ENCODE measurements around the gene PPA2. TPM values are rescaled to one million over a fixed set of nuclear protein-coding genes. Genes with fewer than 3 reads are reported as not detected.

Gene PPA2
- total RNA-seq, 1 experiment from 2014 or later = 98.5 TPM

GRCh38 chr4:105374071-105374470 lies 99.8 kb downstream of the PPA2 start:
- CTCF ChIA-PET = no interaction called here
- POLR2A ChIA-PET = no interaction called here
- TF ChIP-seq POLR2A (IDR thresholded peaks at IDR 0.05; ENCODE audit: borderline replicate concordance, extremely low read depth, insufficient read depth, insufficient read length) = no peak
- TF ChIP-seq POLR2AphosphoS5 (IDR thresholded peaks at IDR 0.05; ENCODE audit: low read depth, low read length) = no peak
- TF ChIP-seq TCF7L2 (IDR thresholded peaks at IDR 0.05; ENCODE audit: borderline replicate concordance, extremely low read depth, insufficient read depth, insufficient read length) = no peak
- no peak for TF ChIP-seq CEBPB (IDR thresholded peaks at IDR 0.05; ENCODE audit: low read depth)
- no peak for TF ChIP-seq JUND (IDR thresholded peaks at IDR 0.05)
- no peak for TF ChIP-seq MAX (IDR thresholded peaks at IDR 0.05)
- Histone ChIP-seq H3K9me2 (ENCODE audit: insufficient read depth) (no peaks in the 10 kb centered on the region), H3K9ac (ENCODE audit: low read length) (no peak overlapping the region), H3K4me2 (ENCODE audit: low read length) (no peak overlapping the region), H3K9me3 (ENCODE audit: control insufficient read depth in 1 of 2, insufficient read depth in 1 of 2, low read depth in 1 of 2, low read length in 2 of 2) (no peaks in the 10 kb centered on the region), H3K36me3 (ENCODE audit: control insufficient read depth in 1 of 2, insufficient read depth in 2 of 2, low read length in 2 of 2) (no peaks in the 10 kb centered on the region), H3K4me1 (ENCODE audit: control insufficient read depth in 1 of 2, insufficient read depth in 2 of 2, low read length in 2 of 2) (no peaks in the 10 kb centered on the region), H3K27ac (ENCODE audit: low read depth, low read length) (no peak overlapping the region), H3K79me2 (ENCODE audit: insufficient read depth, low read length) (no peaks in the 10 kb centered on the region), H3K27me3 (ENCODE audit: insufficient read depth, low read length) (no peaks in the 10 kb centered on the region), H3K4me3 (replicated peaks in 1 of 2; ENCODE audit: low read depth in 1 of 2, low read length in 2 of 2) (no peak overlapping the region), H4K20me1 (ENCODE audit: insufficient read depth) (no peaks in the 10 kb centered on the region; the same call in 1 of the 2 replicates), H2AFZ (ENCODE audit: low read depth, low read length, poor library complexity, severe bottlenecking) (no peak overlapping the region)
- DNase-seq (ENCODE audit: low read depth, low spot score) (no peak), ATAC-seq (no peak)
- RAD21 ChIA-PET (ENCODE audit: low non-redundant PET in 1 of 2, low total read pairs in 2 of 2, uncharacterized antibody in 2 of 2, unreplicated experiment in 2 of 2) = no interaction called here
- BruUV-seq (replicated peaks) = no TSS peak
- intact Hi-C loops (cut with micrococcal nuclease) = no loop called here

- RAD21 ChIA-PET (ENCODE audit: low non-redundant PET in 1 of 2, low total read pairs in 2 of 2, uncharacterized antibody in 2 of 2, unreplicated experiment in 2 of 2) = no interaction called here
- POLR2A ChIA-PET = no interaction called here
- no peak overlapping the region for H3K4me3 ChIP-seq (replicated peaks in 1 of 2; ENCODE audit: low read depth in 1 of 2, low read length in 2 of 2)
- H3K27ac ChIP-seq (ENCODE audit: low read depth, low read length) = no peak overlapping the region
- no peaks in the 10 kb centered on the region for H3K9me2 ChIP-seq (ENCODE audit: insufficient read depth)
- no peak overlapping the region for H3K9ac ChIP-seq (ENCODE audit: low read length)
- BruUV-seq (replicated peaks) = no TSS peak
- H3K4me2 ChIP-seq (ENCODE audit: low read length) = no peak overlapping the region
- no peaks in the 10 kb centered on the region for H3K27me3 ChIP-seq (ENCODE audit: insufficient read depth, low read length)
- intact Hi-C loops (cut with micrococcal nuclease) = no loop called here
- ATAC-seq = no peak
- no peaks in the 10 kb centered on the region for H3K9me3 ChIP-seq (ENCODE audit: control insufficient read depth in 1 of 2, insufficient read depth in 1 of 2, low read depth in 1 of 2, low read length in 2 of 2)
- CTCF ChIA-PET = no interaction called here
- no peak for TF ChIP-seq ELF1 (IDR thresholded peaks at IDR 0.05; ENCODE audit: borderline replicate concordance, low read depth)
- no peak for TF ChIP-seq CEBPB (IDR thresholded peaks at IDR 0.05; ENCODE audit: low read depth)
- TF ChIP-seq CTCF (IDR thresholded peaks at IDR 0.05 in 2 of 3, conservative IDR thresholded peaks at IDR 0.05 in 1 of 3; ENCODE audit: borderline replicate concordance in 1 of 3, insufficient read depth in 1 of 3, low read depth in 2 of 3, low read length in 2 of 3) = no peak
- no peak for TF ChIP-seq FOSL1 (IDR thresholded peaks at IDR 0.05; ENCODE audit: low read depth)
- no peak for TF ChIP-seq ZBTB33 (IDR thresholded peaks at IDR 0.05; ENCODE audit: extremely low read depth, insufficient replicate concordance, low read length)
- no peak for TF ChIP-seq SIN3A (IDR thresholded peaks at IDR 0.05; ENCODE audit: low read depth)
- TF ChIP-seq ZFX (IDR thresholded peaks at IDR 0.05) = no peak
- H2AFZ ChIP-seq (ENCODE audit: low read depth, low read length, poor library complexity, severe bottlenecking) = no peak overlapping the region
- H4K20me1 ChIP-seq (ENCODE audit: insufficient read depth) = no peaks in the 10 kb centered on the region; the same call in 1 of the 2 replicates
- no peak for DNase-seq (ENCODE audit: low read depth, low spot score)
- no peaks in the 10 kb centered on the region for H3K4me1 ChIP-seq (ENCODE audit: control insufficient read depth in 1 of 2, insufficient read depth in 2 of 2, low read length in 2 of 2)
- H3K36me3 ChIP-seq (ENCODE audit: control insufficient read depth in 1 of 2, insufficient read depth in 2 of 2, low read length in 2 of 2) = no peaks in the 10 kb centered on the region
- H3K79me2 ChIP-seq (ENCODE audit: insufficient read depth, low read length) = no peaks in the 10 kb centered on the region
Measured at GRCh38 chr4:105373324-105373723, 100.5 kb downstream of the PPA2 start.

Data from HCT116 (cell line).